H1 (cell line): ENCODE data around the gene MSH2. TPM values are rescaled to one million over a fixed set of nuclear protein-coding genes. Genes with fewer than 3 reads are reported as not detected.

Experiments used
- CTCF ChIA-PET: fragments of 300-600 bp; sonication (Branson Sonifier 250); formaldehyde crosslinking; loops from one replicate; lab custom pipeline; 2021; ENCODE audit not compliant: partially characterized antibody; lab: Charles Lee
- POLR2A ChIA-PET: fragments of 300-600 bp; sonication (Branson Sonifier 250); formaldehyde crosslinking; loops from one replicate; lab custom pipeline; 2021; ENCODE audit warnings: inconsistent platforms; ENCODE audit not compliant: partially characterized antibody; lab: Charles Lee
- DNase-seq, 2 experiments: peaks; one replicate each; pipeline versions ENCODE4 v3.0.0 to v3.0.0-alpha.2; 2010 to 2022; ENCODE audit warnings: low spot score in 2 of 2, low read depth in 1 of 2, mixed read lengths in 1 of 2
- FAIRE-seq: peaks from 2 replicates; lab custom pipeline; 2011; peaks lifted over from hg19 to GRCh38; lab: Jason Lieb, UNC
- H2AFZ ChIP-seq: 2 replicates; pipeline ENCODE4 v1.8.1; 2012; ENCODE audit warnings: low read length, inconsistent platforms
- H2AK5ac ChIP-seq: 2 replicates; pipeline ENCODE4 v1.6.1; 2013; ENCODE audit warnings: low read depth, low read length
- H2BK120ac ChIP-seq: replicated peaks from 2 replicates; pipeline ENCODE3; 2013; ENCODE audit warnings: low read depth, low read length, inconsistent platforms
- H2BK12ac ChIP-seq: 2 replicates; pipeline ENCODE4 v1.6.1; 2013; ENCODE audit warnings: low read depth, low read length
- H2BK15ac ChIP-seq: 2 replicates; pipeline ENCODE4 v1.6.1; 2013; ENCODE audit warnings: low read length
- H2BK20ac ChIP-seq: 2 replicates; pipeline ENCODE4 v1.6.1; 2013; ENCODE audit warnings: low read length
- H2BK5ac ChIP-seq: 2 replicates; pipeline ENCODE4 v1.6.1; 2013; ENCODE audit warnings: low read depth, low read length
- H3K14ac ChIP-seq: 2 replicates; pipeline ENCODE4 v1.6.1; 2013; ENCODE audit warnings: inconsistent platforms; ENCODE audit not compliant: insufficient read length
- H3K18ac ChIP-seq: 2 replicates; pipeline ENCODE4 v1.6.1; 2013; ENCODE audit warnings: low read length; ENCODE audit errors: extremely low read depth
- H3K23ac ChIP-seq: 2 replicates; pipeline ENCODE4 v1.6.1; 2013; ENCODE audit warnings: inconsistent platforms; ENCODE audit not compliant: insufficient read length
- H3K23me2 ChIP-seq: 2 replicates; pipeline ENCODE4 v1.6.1; 2013; ENCODE audit warnings: low read depth, low read length
- H3K27ac ChIP-seq: 2 replicates; pipeline ENCODE4 v1.6.1; 2011; ENCODE audit warnings: low read depth, low read length, inconsistent platforms
- H3K27me3 ChIP-seq, 4 experiments: replicated peaks in 1 of 4; 1 replicate in 1 of 4; 2 replicates in 3 of 4; pipeline versions ENCODE4 v1.6.1 to v1.8.1; 2011 to 2013; ENCODE audit warnings: low read length in 3 of 4, mild to moderate bottlenecking in 3 of 4, inconsistent platforms in 2 of 4, mixed read lengths in 2 of 4, moderate library complexity in 1 of 4; ENCODE audit not compliant: control insufficient read depth in 3 of 4, insufficient read depth in 3 of 4; ENCODE audit errors: extremely low read depth in 1 of 4
- H3K36me3 ChIP-seq, 4 experiments: 2 replicates each; pipeline versions ENCODE4 v1.6.1 to v1.8.1; 2011 to 2013; ENCODE audit warnings: mild to moderate bottlenecking in 4 of 4, low read length in 3 of 4, moderate library complexity in 2 of 4, control low read depth in 1 of 4, inconsistent platforms in 1 of 4; ENCODE audit not compliant: insufficient read depth in 4 of 4, control insufficient read depth in 2 of 4
- H3K4ac ChIP-seq: replicated peaks from 2 replicates; pipeline ENCODE3; 2013; ENCODE audit warnings: low read length, low read depth, mixed read lengths, inconsistent platforms; ENCODE audit not compliant: insufficient read length
- H3K4me1 ChIP-seq, 4 experiments: replicated peaks in 1 of 4; 1 replicate in 1 of 4; 2 replicates in 3 of 4; pipeline versions ENCODE4 v1.6.1 to v1.8.1; 2011 to 2013; ENCODE audit warnings: low read length in 3 of 4, inconsistent platforms in 2 of 4, mixed read lengths in 1 of 4; ENCODE audit not compliant: insufficient read depth in 4 of 4, control insufficient read depth in 3 of 4
- H3K4me2 ChIP-seq, 2 experiments: 2 replicates each; pipeline versions ENCODE4 v1.6.1 to v1.8.1; 2011 to 2013; ENCODE audit warnings: low read depth in 2 of 2, low read length in 2 of 2, control low read depth in 1 of 2, inconsistent platforms in 1 of 2, mild to moderate bottlenecking in 1 of 2; ENCODE audit not compliant: insufficient read depth in 1 of 2
- H3K4me3 ChIP-seq, 4 experiments: fragments of 200-600, 300-600 bp in 1 of 4; sonication (generic), shearing (Covaris generic), sonication (Bioruptor Twin) in 1 of 4; 2 replicates each; pipeline versions ENCODE4 v1.5.1 to v1.8.1; 2011 to 2016; ENCODE audit warnings: low read length in 4 of 4, low read depth in 3 of 4, control low read depth in 2 of 4, inconsistent platforms in 2 of 4, mild to moderate bottlenecking in 2 of 4, mixed read lengths in 1 of 4, moderate library complexity in 1 of 4; ENCODE audit not compliant: insufficient read depth in 2 of 4; ENCODE audit errors: extremely low read depth in 1 of 4
- H3K56ac ChIP-seq: replicated peaks from 2 replicates; pipeline ENCODE3; 2013; ENCODE audit warnings: low read depth, mild to moderate bottlenecking, mixed read lengths, low read length, inconsistent platforms; ENCODE audit not compliant: insufficient read length
- H3K79me1 ChIP-seq: 2 replicates; pipeline ENCODE4 v1.6.1; 2013; ENCODE audit warnings: low read depth, low read length, control low read depth
- H3K79me2 ChIP-seq, 2 experiments: 2 replicates each; pipeline versions ENCODE4 v1.6.1 to v1.8.1; 2012 to 2013; ENCODE audit warnings: low read length in 2 of 2, mild to moderate bottlenecking in 2 of 2, inconsistent platforms in 1 of 2; ENCODE audit not compliant: insufficient read depth in 2 of 2, control insufficient read depth in 1 of 2
- H3K9ac ChIP-seq, 4 experiments: replicated peaks in 1 of 4; 1 replicate in 1 of 4; 2 replicates in 3 of 4; pipeline versions ENCODE4 v1.6.1 to v1.8.1; 2011 to 2013; ENCODE audit warnings: low read depth in 3 of 4, low read length in 3 of 4, control low read depth in 2 of 4, mild to moderate bottlenecking in 2 of 4, moderate library complexity in 2 of 4, inconsistent platforms in 1 of 4; ENCODE audit errors: extremely low read depth in 1 of 4
- H3K9me3 ChIP-seq, 2 experiments: 2 replicates each; pipeline versions ENCODE4 v1.6.1 to v1.8.1; 2012 to 2013; ENCODE audit warnings: mild to moderate bottlenecking in 2 of 2, moderate library complexity in 2 of 2, control low read depth in 1 of 2, inconsistent platforms in 1 of 2, low read depth in 1 of 2, low read length in 1 of 2, mixed read lengths in 1 of 2; ENCODE audit not compliant: insufficient read depth in 2 of 2
- H4K20me1 ChIP-seq, 2 experiments: replicated peaks in 1 of 2; 2 replicates each; pipeline versions ENCODE3 to v1.8.1; 2011 to 2013; ENCODE audit warnings: inconsistent platforms in 2 of 2, low read length in 2 of 2, mild to moderate bottlenecking in 1 of 2; ENCODE audit not compliant: insufficient read depth in 2 of 2, control insufficient read depth in 1 of 2
- H4K5ac ChIP-seq: 2 replicates; pipeline ENCODE4 v1.6.1; 2013; ENCODE audit warnings: low read length, low read depth, mixed read lengths, inconsistent platforms; ENCODE audit not compliant: insufficient read length
- H4K8ac ChIP-seq: 2 replicates; pipeline ENCODE4 v1.8.0; 2013; ENCODE audit warnings: mild to moderate bottlenecking, moderate library complexity, low read length, inconsistent platforms; ENCODE audit not compliant: insufficient read depth; ENCODE audit errors: extremely low read depth
- H4K91ac ChIP-seq: replicated peaks from 2 replicates; pipeline ENCODE3; 2013; ENCODE audit warnings: low read length, mixed read lengths, inconsistent platforms; ENCODE audit not compliant: insufficient read length
- BACH1 ChIP-seq: IDR thresholded peaks from 2 replicates; pipeline ENCODE4 v1.6.1; 2012; ENCODE audit warnings: low read length, improper control_type of control experiment
- JUND ChIP-seq: IDR thresholded peaks from 2 replicates; pipeline ENCODE4 v1.6.1; 2011; ENCODE audit warnings: mild to moderate bottlenecking, improper control_type of control experiment, low read length
- RNF2 ChIP-seq: fragments of 200-900, 300-1000 bp; sonication (generic); IDR thresholded peaks from 2 replicates; pipeline ENCODE4 v1.7.1; 2016; ENCODE audit warnings: borderline replicate concordance, low read depth, mild to moderate bottlenecking, antibody characterized with exemption, low read length; ENCODE audit not compliant: poor library complexity, severe bottlenecking; ENCODE audit errors: missing control alignments
- SAP30 ChIP-seq: fragments of 300-600 bp; sonication (generic); IDR thresholded peaks from 2 replicates; pipeline ENCODE4 v1.7.1; 2012; ENCODE audit warnings: low read length, moderate library complexity, mild to moderate bottlenecking, inconsistent platforms; ENCODE audit not compliant: insufficient read depth, insufficient replicate concordance
- SUZ12 ChIP-seq: fragments of 200-600 bp; sonication (generic); IDR thresholded peaks from 2 replicates; pipeline ENCODE4 v1.6.1; 2012; ENCODE audit warnings: mild to moderate bottlenecking, inconsistent platforms, low read length, moderate library complexity, mixed read lengths
- ZNF274 ChIP-seq: IDR thresholded peaks from 2 replicates; pipeline ENCODE4 v1.7.0; 2012; ENCODE audit warnings: low read length, borderline replicate concordance; ENCODE audit errors: extremely low read depth
- WGBS, 2 experiments: shearing (Covaris generic) in 1 of 2; methylation state at CpG; one replicate each; pipeline versions ENCODE4 v1.1.6 to v1.1.7; 2013 to 2015; ENCODE audit warnings: low lambda C conversion rate in 2 of 2, mixed read lengths in 2 of 2, inconsistent platforms in 1 of 2, low coverage in 1 of 2, missing lambda C conversion rate in 1 of 2; ENCODE audit not compliant: insufficient replicate concordance in 2 of 2, insufficient coverage in 1 of 2, insufficient read length in 1 of 2; ENCODE audit errors: extremely low coverage in 1 of 2, missing lambda C conversion rate in 1 of 2; 5-methylcytosine and 5-hydroxymethylcytosine counted together
- polyA plus RNA-seq, 7 experiments: library from polyadenylated mRNA; depleted of rRNA in 3 of 7; stranded (reverse) in 5 of 7; unstranded in 2 of 7; fragments of >200 nt in 5 of 7; fragments of 200-250 nt in 2 of 7; gene quantifications; 1 replicate in 5 of 7; 2 replicates in 1 of 7; 4 replicates in 1 of 7; pipeline versions ENCODE4 v1.2.1 to v1.2.3, GENCODE V29; 2011 to 2013; ENCODE audit warnings: missing spikeins in 2 of 7, mixed read lengths in 2 of 7
- total RNA-seq: library from RNA; stranded (reverse); fragmentation: NEBNext Ultra II Directional; extraction: Animal tissue kit (Norgen Biotek cat#: 25700); gene quantifications from 2 replicates; pipeline ENCODE4 v1.2.1, GENCODE V29; 2021

MSH2 gene
- total and polyA plus RNA-seq, 2 of the 8 experiments (the other 6 are each of a cell fraction or from before 2014, with no cell fraction given): 64.1 to 228 TPM

DNA sequence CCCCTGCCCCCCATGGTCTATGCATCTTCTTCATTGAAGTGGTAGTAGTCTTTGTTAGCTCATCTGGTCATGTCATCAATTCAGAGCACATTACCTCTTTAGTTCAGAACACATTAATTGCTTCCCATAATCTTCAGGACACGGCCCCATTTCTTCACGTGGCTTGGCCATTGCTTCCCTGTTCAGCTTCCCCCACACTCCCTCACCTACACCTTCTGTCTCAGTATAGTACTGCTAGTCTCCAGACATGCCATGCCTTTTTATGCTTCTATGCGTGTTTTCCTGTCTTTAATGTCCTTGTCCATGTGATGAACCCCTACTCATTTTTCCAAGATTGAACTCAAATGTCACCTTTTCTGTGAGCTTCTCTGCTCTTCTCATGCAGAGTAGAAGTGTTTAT is 35.1 kb downstream of the MSH2 start:
- no peaks in the 10 kb centered on the region for H3K23me2 ChIP-seq
- H3K79me2 ChIP-seq: peaks cover 0 to 56% of the 10 kb centered on the region in 2 experiments; a peak in 2 of 4 replicates
- peaks cover 3 to 42% (median 20%) of the 10 kb centered on the region in 4 experiments; a peak in 6 of 8 replicates for H3K36me3 ChIP-seq
- CTCF ChIA-PET: interaction anchor here (0.6 to 2.8 kb wide), 15 partner anchors 10 to 332 kb away, joined by 3 to 19 read pairs (median 4); no protein-coding TSS in a partner anchor
- no peak overlapping the region for H2AK5ac ChIP-seq
- TF ChIP-seq BACH1: no peak
- TF ChIP-seq SUZ12: no peak
- no peak for TF ChIP-seq ZNF274
- TF ChIP-seq RNF2: no peak
- TF ChIP-seq SAP30: no peak
- TF ChIP-seq JUND: no peak
- H3K23ac ChIP-seq: no peak overlapping the region
- DNase-seq (no peak), FAIRE-seq (no peak)
- H4K20me1 ChIP-seq: peaks cover 7 to 8% of the 10 kb centered on the region in 2 experiments
- H2BK15ac ChIP-seq: no peak overlapping the region
- H4K8ac ChIP-seq: no peak overlapping the region
- H4K91ac ChIP-seq: no peak overlapping the region
- H2BK20ac ChIP-seq: no peak overlapping the region
- H3K4ac ChIP-seq: no peak overlapping the region
- H2BK12ac ChIP-seq: no peak overlapping the region
- peaks cover 0 to 12% of the 10 kb centered on the region in 2 experiments; a peak in 1 of 4 replicates for H3K9me3 ChIP-seq
- H3K4me3 ChIP-seq: no peak overlapping the region
- no peak overlapping the region for H2BK5ac ChIP-seq
- no peak overlapping the region for H3K18ac ChIP-seq
- H3K27me3 ChIP-seq: no peaks in the 10 kb centered on the region
- H4K5ac ChIP-seq: no peak overlapping the region
- no peak overlapping the region for H3K27ac ChIP-seq
- no peak overlapping the region for H3K4me2 ChIP-seq
- H3K14ac ChIP-seq: no peak overlapping the region
- H2AFZ ChIP-seq: no peak overlapping the region
- POLR2A ChIA-PET: interaction anchor here (1.4 kb wide), 2 partner anchors 16 to 20 kb away, joined by 3 to 6 read pairs; no protein-coding TSS in a partner anchor
- no peak overlapping the region for H2BK120ac ChIP-seq
- no peak overlapping the region for H3K56ac ChIP-seq
- no peak overlapping the region for H3K9ac ChIP-seq
- no peaks in the 10 kb centered on the region for H3K4me1 ChIP-seq
- H3K79me1 ChIP-seq: peaks cover 3% of the 10 kb centered on the region; the same call in 1 of the 2 replicates
- WGBS, 2 experiments: 96% methylated on average over 3 of the region's 3 CpGs; no CpG with 5 or more reads in 1 of the 2 experiments
